ENCODE results near the gene ANKRD12.
A peak's percentile ranks its signal among the peaks of the same experiment; 100 is the strongest.

Gene ANKRD12

GRCh38 chr18:9135912-9136314, 668 bp upstream of the ANKRD12 start:
- DNase-seq (ENCODE audit: insufficient read length, low spot score): peak; percentile 15
- TF ChIP-seq SPI1 (IDR thresholded peaks at IDR 0.05; ENCODE audit: low read depth, low read length): no peak
- peak; percentile 72 for TF ChIP-seq POLR2AphosphoS5 (IDR thresholded peaks at IDR 0.05; ENCODE audit: low read depth, low read length)
- TF ChIP-seq PAX5 (IDR thresholded peaks at IDR 0.05; ENCODE audit: insufficient read depth, low read length, severe bottlenecking): no peak
- TF ChIP-seq POU2F2 (IDR thresholded peaks at IDR 0.05; ENCODE audit: low read depth, low read length): no peak; the same call in 1 of the 2 replicates
- FAIRE-seq: no peak

GRCh38 chr18:9137168-9138066, 836 bp downstream of the ANKRD12 start:
- TF ChIP-seq POLR2AphosphoS5 (IDR thresholded peaks at IDR 0.05; ENCODE audit: low read depth, low read length) (peak; percentile 6; the same call in 1 of the 2 replicates), TAF1 (IDR thresholded peaks at IDR 0.05; ENCODE audit: low read depth, low read length) (peak; percentile 73), PAX5 (IDR thresholded peaks at IDR 0.05; ENCODE audit: insufficient read depth, low read length, severe bottlenecking) (no peak), POU2F2 (IDR thresholded peaks at IDR 0.05; ENCODE audit: low read depth, low read length) (0 out of 2 replicates have a peak, but pooled peaks have one; percentile 13), SPI1 (IDR thresholded peaks at IDR 0.05; ENCODE audit: low read depth, low read length) (no peak), POLR2A (IDR thresholded peaks at IDR 0.05; ENCODE audit: low read depth, low read length) (peak; percentile 64; the same call in 1 of the 2 replicates)
- FAIRE-seq: peak; percentile 82
- peak; percentile 49 for DNase-seq (ENCODE audit: insufficient read length, low spot score)

GRCh38 chr18:9139400-9140039, 2.9 kb downstream of the ANKRD12 start:
- FAIRE-seq (no peak), DNase-seq (ENCODE audit: insufficient read length, low spot score) (no peak)
- TF ChIP-seq POLR2AphosphoS5 (IDR thresholded peaks at IDR 0.05; ENCODE audit: low read depth, low read length) (no peak), SPI1 (IDR thresholded peaks at IDR 0.05; ENCODE audit: low read depth, low read length) (no peak), POU2F2 (IDR thresholded peaks at IDR 0.05; ENCODE audit: low read depth, low read length) (no peak), POLR2A (IDR thresholded peaks at IDR 0.05; ENCODE audit: low read depth, low read length) (no peak)

- DNase-seq (ENCODE audit: insufficient read length, low spot score) (no peak), FAIRE-seq (no peak)
- TF ChIP-seq SPI1 (IDR thresholded peaks at IDR 0.05; ENCODE audit: low read depth, low read length) (no peak), POU2F2 (IDR thresholded peaks at IDR 0.05; ENCODE audit: low read depth, low read length) (no peak), PAX5 (IDR thresholded peaks at IDR 0.05; ENCODE audit: insufficient read depth, low read length, severe bottlenecking) (no peak), POLR2AphosphoS5 (IDR thresholded peaks at IDR 0.05; ENCODE audit: low read depth, low read length) (no peak), POLR2A (IDR thresholded peaks at IDR 0.05; ENCODE audit: low read depth, low read length) (no peak), TAF1 (IDR thresholded peaks at IDR 0.05; ENCODE audit: low read depth, low read length) (no peak)
Measured at GRCh38 chr18:9140381-9140780, 3.8 kb downstream of the ANKRD12 start.

GRCh38 chr18:9140984-9141383, 4.4 kb downstream of the ANKRD12 start:
- TF ChIP-seq TAF1 (IDR thresholded peaks at IDR 0.05; ENCODE audit: low read depth, low read length): no peak
- TF ChIP-seq SPI1 (IDR thresholded peaks at IDR 0.05; ENCODE audit: low read depth, low read length): no peak
- TF ChIP-seq POU2F2 (IDR thresholded peaks at IDR 0.05; ENCODE audit: low read depth, low read length): no peak
- no peak for TF ChIP-seq PAX5 (IDR thresholded peaks at IDR 0.05; ENCODE audit: insufficient read depth, low read length, severe bottlenecking)
- no peak for TF ChIP-seq POLR2A (IDR thresholded peaks at IDR 0.05; ENCODE audit: low read depth, low read length)
- TF ChIP-seq POLR2AphosphoS5 (IDR thresholded peaks at IDR 0.05; ENCODE audit: low read depth, low read length): no peak
- FAIRE-seq (no peak), DNase-seq (ENCODE audit: insufficient read length, low spot score) (no peak)

GRCh38 chr18:9146224-9146623, 9.6 kb downstream of the ANKRD12 start:
- no peak for DNase-seq (ENCODE audit: insufficient read length, low spot score)
- FAIRE-seq: peak; percentile 80
- TF ChIP-seq SPI1 (IDR thresholded peaks at IDR 0.05; ENCODE audit: low read depth, low read length) (no peak), TAF1 (IDR thresholded peaks at IDR 0.05; ENCODE audit: low read depth, low read length) (no peak), POLR2A (IDR thresholded peaks at IDR 0.05; ENCODE audit: low read depth, low read length) (no peak)

GRCh38 chr18:9147440-9148202, 11.0 kb downstream of the ANKRD12 start:
- TF ChIP-seq POU2F2 (IDR thresholded peaks at IDR 0.05; ENCODE audit: low read depth, low read length): no peak
- TF ChIP-seq POLR2AphosphoS5 (IDR thresholded peaks at IDR 0.05; ENCODE audit: low read depth, low read length): no peak
- peak; percentile 39; the same call in 1 of the 2 replicates for TF ChIP-seq SPI1 (IDR thresholded peaks at IDR 0.05; ENCODE audit: low read depth, low read length)
- peak; percentile 87 for FAIRE-seq
- DNase-seq (ENCODE audit: insufficient read length, low spot score): no peak

GRCh38 chr18:9148203-9148552, 11.6 kb downstream of the ANKRD12 start:
- DNase-seq (ENCODE audit: insufficient read length, low spot score) (no peak), FAIRE-seq (no peak)
- TF ChIP-seq POLR2AphosphoS5 (IDR thresholded peaks at IDR 0.05; ENCODE audit: low read depth, low read length) (no peak), POU2F2 (IDR thresholded peaks at IDR 0.05; ENCODE audit: low read depth, low read length) (no peak), PAX5 (IDR thresholded peaks at IDR 0.05; ENCODE audit: insufficient read depth, low read length, severe bottlenecking) (no peak), POLR2A (IDR thresholded peaks at IDR 0.05; ENCODE audit: low read depth, low read length) (no peak), TAF1 (IDR thresholded peaks at IDR 0.05; ENCODE audit: low read depth, low read length) (no peak), SPI1 (IDR thresholded peaks at IDR 0.05; ENCODE audit: low read depth, low read length) (no peak)

GRCh38 chr18:9150121-9150520, 13.5 kb downstream of the ANKRD12 start:
- no peak for DNase-seq (ENCODE audit: insufficient read length, low spot score)
- TF ChIP-seq POLR2A (IDR thresholded peaks at IDR 0.05; ENCODE audit: low read depth, low read length): no peak
- TF ChIP-seq PAX5 (IDR thresholded peaks at IDR 0.05; ENCODE audit: insufficient read depth, low read length, severe bottlenecking): no peak
- no peak for TF ChIP-seq SPI1 (IDR thresholded peaks at IDR 0.05; ENCODE audit: low read depth, low read length)
- TF ChIP-seq TAF1 (IDR thresholded peaks at IDR 0.05; ENCODE audit: low read depth, low read length): no peak
- no peak for TF ChIP-seq POU2F2 (IDR thresholded peaks at IDR 0.05; ENCODE audit: low read depth, low read length)
- no peak for TF ChIP-seq POLR2AphosphoS5 (IDR thresholded peaks at IDR 0.05; ENCODE audit: low read depth, low read length)
- peak; percentile 71 for FAIRE-seq
